ENCODE data around the gene PRR33.

PRR33 gene

DNA sequence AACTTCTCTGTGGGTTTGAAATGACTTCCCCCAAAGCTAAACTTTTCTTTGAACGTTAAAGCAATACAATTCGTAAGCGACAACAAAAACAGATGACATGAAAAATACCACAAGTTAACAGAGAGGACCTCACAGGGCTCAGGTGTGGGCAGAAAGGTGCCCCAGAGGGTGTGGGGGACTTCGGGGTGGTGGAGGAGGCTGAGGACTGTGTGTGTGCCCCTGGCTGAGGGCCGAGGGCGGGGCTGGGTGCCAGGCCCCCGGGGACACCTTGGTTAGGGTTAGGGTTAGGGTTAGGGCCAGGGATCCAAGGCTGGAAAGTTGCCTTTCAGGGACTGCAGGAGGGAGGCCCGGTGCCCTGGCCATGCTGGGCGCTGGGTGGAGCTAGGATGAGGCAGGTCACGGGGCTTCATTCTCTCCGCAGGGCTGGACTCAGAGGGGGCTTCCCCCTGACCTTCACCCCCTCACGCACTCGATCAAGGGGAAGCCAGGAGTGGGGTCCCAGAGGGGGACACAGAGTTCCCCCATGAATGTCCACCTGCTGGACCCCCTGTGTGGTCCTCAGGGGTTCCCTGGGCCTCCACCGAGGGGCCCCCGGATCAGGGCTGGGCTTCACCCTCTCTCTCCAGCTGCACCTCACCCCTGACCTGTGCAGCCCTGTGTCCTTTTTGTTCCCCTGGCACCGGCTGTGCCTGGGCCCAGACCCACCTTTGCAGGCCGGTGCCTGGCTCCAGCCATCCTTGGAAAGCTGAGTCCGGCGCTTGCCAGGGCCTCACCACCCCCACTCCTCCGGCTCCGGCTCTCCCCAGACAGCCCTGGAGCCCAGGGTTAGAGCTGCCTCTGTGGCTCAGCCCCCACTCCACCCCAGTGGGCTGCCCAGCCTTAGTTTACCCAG, 45.9 kb downstream of the PRR33 start:
- DNase-seq = no peak

DNA sequence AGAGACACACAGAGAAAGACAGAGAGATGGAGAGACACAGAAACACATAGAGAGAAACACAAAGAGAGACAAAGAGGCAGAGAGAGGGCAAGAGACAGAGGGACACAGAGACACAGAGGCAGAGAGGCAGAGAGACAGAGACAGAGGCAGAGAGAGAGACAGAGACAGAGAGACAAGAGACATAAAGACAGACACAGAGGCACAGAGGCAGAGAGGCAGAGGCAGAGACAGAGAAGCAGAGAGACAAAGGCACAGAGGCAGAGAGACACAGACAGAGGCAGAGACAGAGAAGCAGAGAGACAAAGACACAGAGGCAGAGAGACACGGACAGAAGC, 46.6 kb downstream of the PRR33 start:
- DNase-seq = no peak

- no peak for DNase-seq
Measured at GRCh38 chr11:1844221-1845094, 47.2 kb downstream of the PRR33 start.

DNA sequence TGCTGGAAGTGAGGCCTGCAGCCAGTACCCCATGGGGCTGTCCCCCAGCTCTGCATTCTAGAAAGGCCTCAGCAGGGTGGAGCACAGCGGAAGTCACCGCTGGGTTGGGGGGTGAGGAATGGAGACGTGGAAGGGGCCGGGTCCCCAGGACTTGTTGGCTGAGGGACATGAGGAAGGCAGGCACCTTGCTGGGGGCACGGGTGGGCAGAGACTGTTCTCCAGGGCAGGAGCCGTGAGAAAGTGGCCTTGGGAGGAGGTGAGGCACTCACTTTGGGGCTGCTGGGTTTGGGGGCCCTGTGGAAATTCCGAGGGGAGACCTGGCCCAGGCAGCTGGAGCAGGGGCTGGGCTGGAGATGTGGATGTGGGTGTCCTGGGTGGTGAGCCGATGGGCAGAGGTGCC, 47.9 kb downstream of the PRR33 start:
- DNase-seq = no peak

GRCh38 chr11:1843098-1843473, 48.6 kb downstream of the PRR33 start:
- DNase-seq = no peak

- DNase-seq = no peak
Measured at GRCh38 chr11:1842149-1843097, 49.3 kb downstream of the PRR33 start.

DNA sequence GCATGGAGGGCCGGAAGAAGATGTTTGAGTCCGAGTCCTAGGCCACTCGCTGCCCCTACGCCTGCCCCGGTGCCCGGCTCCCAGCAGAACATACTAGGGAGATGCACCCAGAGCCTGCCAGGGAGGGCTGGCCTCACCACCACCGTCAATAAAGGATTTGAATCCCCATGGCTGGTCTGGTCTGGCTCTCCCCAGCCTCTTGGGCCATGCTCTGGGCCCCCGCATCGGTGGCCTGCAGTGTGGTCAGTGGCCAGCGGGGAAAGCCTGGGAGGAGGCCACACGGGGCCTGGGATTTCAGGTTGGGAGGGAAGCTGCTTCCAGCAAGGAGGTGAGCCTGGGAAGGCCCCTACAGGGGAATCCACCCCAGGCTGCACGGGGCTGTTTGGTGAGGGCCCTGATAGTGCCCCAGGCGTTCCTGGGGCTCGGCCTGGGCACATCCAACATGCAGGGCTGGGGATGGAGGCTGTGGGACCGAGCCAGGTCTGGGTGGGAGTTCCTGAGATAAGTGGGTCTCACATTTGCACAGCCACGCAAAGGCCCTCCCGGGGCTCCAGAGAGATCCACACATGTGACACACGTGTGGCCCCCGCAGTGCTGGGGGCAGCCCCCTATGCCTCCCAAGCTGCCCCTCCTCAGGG, 50.1 kb downstream of the PRR33 start:
- DNase-seq = no peak

- DNase-seq = no peak
Measured at GRCh38 chr11:1840780-1841480, 50.8 kb downstream of the PRR33 start.

DNA sequence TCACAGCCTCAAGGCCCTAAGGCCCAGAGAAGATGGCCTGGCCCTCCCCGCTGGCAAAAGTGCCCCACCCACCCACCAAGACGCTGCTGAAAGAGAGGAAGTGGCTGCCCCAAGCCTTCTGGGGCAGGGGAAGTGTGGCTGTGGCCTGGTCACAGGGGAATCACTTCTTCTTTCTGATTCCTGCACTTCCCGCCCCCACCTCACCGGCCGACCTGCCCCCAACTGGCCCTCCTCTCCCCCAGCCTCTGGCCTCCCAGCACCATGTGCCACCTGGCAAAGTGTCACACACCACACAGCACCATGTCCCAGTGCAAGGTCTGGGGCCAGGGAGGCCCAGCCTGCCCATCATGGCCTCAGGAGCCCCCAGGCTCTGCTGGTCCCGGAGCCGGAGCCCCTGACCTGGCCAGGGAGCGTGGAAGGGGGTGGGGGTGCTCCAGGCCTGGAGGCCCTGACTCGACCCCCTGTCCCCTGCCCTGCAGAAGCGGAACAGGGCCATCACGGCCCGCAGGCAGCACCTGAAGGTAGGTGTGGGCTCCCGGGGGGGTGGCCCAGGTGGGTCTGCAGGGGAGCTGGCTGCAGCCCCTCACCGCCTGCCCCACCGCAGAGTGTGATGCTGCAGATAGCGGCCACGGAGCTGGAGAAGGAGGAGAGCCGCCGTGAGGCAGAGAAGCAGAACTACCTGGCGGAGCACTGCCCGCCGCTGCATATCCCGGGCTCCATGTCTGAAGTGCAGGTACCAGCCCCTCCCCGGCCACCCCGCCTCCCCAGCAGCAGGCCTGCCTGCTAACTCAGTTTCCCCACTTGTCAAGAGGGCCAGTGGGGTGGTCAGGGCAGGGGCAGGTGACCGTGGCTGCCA, 51.5 kb downstream of the PRR33 start:
- no peak for DNase-seq

- DNase-seq = no peak
Measured at GRCh38 chr11:1839204-1839923, 52.3 kb downstream of the PRR33 start.

DNA sequence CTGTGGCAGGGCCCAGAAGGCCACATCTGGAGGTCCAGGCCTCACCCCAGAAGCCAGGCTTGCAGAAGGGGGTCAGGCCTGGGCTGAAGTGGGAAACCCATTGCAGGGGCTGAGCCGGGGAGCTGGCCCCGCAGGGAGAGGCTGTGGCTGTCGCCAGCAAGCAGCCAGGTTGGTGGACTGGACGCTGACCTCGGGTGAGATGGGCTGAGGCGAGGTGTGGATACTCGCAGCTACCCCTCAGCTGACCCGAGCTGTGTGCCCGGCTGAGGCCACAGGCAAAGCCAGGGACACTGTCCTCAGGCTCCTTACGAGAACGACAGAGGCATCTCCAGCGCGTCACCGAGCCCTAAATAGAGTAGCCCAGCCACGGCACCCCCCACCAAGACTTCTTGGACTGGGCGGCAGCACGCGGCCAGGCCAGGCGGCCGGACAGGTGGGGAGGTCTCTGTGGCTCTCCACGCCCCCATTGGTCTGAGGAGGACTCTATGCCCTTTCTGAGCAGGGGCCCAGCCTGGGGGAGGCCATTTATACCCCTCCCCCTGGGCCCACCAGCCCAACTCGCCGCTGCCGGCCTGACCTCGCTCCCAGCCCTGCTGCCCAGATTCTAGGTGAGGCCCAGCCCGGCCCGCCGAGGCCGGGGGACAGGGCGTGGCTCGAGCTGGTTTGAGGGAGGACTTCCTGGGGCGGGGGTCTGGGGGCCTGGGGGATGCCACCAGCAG, 53.1 kb downstream of the PRR33 start, which contains the start of gene TNNI2:
TSS of gene TNNI2 (plus strand) at position 556 of the 719 bp plus-strand sequence. CDS start 716 bp downstream, outside the sequence.
- DNase-seq = no peak
